CD4-positive, CD25-positive, alpha-beta regulatory T cell (primary cell): ENCODE measurements around the gene BMP2K. TPM values are rescaled to one million over a fixed set of nuclear protein-coding genes. Genes with fewer than 3 reads are reported as not detected.
"Not testable (repeated sequence)": the region's sequence is repeated elsewhere in the genome, so short reads cannot be mapped to it uniquely, and the experiment has no call there.

ENCODE experiments used
- ATAC-seq, 2 donors: fragments of 150-1000 bp; cut with Tn5 transposase; one replicate each; pipeline ENCODE4 v1.10.0; 2021; ENCODE audit warnings: low read depth in 2 of 2, moderate number of reproducible peaks in 2 of 2, moderate library complexity in 1 of 2
- DNase-seq, 3 donors: peaks; one replicate each; pipeline versions ENCODE4 v3.0.0 to v3.0.0-alpha.2; 2012 to 2022; ENCODE audit warnings: mixed read lengths in 1 of 3
- H3K27ac ChIP-seq: one replicate; pipeline ENCODE4 v1.7.0; 2013; ENCODE audit warnings: mild to moderate bottlenecking, low read length; ENCODE audit not compliant: insufficient read depth, poor library complexity, severe bottlenecking
- H3K27me3 ChIP-seq: one replicate; pipeline ENCODE4 v1.7.0; 2013; ENCODE audit warnings: low read length; ENCODE audit not compliant: control insufficient read depth, insufficient read depth
- H3K36me3 ChIP-seq: one replicate; pipeline ENCODE4 v1.7.0; 2013; ENCODE audit warnings: mild to moderate bottlenecking, low read length, moderate library complexity; ENCODE audit not compliant: control insufficient read depth, insufficient read depth
- H3K4me1 ChIP-seq: 2 replicates; pipeline ENCODE4 v1.7.0; 2013; ENCODE audit warnings: mild to moderate bottlenecking, low read length; ENCODE audit not compliant: insufficient read depth, control insufficient read depth, poor library complexity, severe bottlenecking
- H3K4me3 ChIP-seq: one replicate; pipeline ENCODE4 v1.7.0; 2013; ENCODE audit warnings: low read depth, mild to moderate bottlenecking, low read length, moderate library complexity
- H3K9me3 ChIP-seq, 2 experiments: 1 replicate in 1 of 2; 2 replicates in 1 of 2; pipeline ENCODE4 v1.7.0; 2013; ENCODE audit warnings: low read length in 2 of 2, mild to moderate bottlenecking in 1 of 2, moderate library complexity in 1 of 2; ENCODE audit not compliant: control insufficient read depth in 2 of 2
- H3K27ac Mint-ChIP-seq, 3 donors: one replicate each; pipeline ENCODE4 v1.8.0; 2020 to 2022; ENCODE audit warnings: mild to moderate bottlenecking in 3 of 3, mixed read lengths in 3 of 3, moderate library complexity in 2 of 3
- H3K27me3 Mint-ChIP-seq: one replicate; pipeline ENCODE4 v1.8.0; 2022; ENCODE audit warnings: mild to moderate bottlenecking, mixed read lengths
- H3K36me3 Mint-ChIP-seq: one replicate; pipeline ENCODE4 v1.8.0; 2020; ENCODE audit warnings: mixed read lengths
- H3K4me1 Mint-ChIP-seq, 4 donors: one replicate each; pipeline ENCODE4 v1.8.0; 2020 to 2022; ENCODE audit warnings: mixed read lengths in 4 of 4, mild to moderate bottlenecking in 1 of 4
- H3K4me3 Mint-ChIP-seq, 4 donors: one replicate each; pipeline ENCODE4 v1.8.0; 2020 to 2022; ENCODE audit warnings: mild to moderate bottlenecking in 4 of 4, mixed read lengths in 4 of 4, moderate library complexity in 3 of 4
- H3K9me3 Mint-ChIP-seq, 7 donors: one replicate each; pipeline ENCODE4 v1.8.0; 2020 to 2022; ENCODE audit warnings: mixed read lengths in 7 of 7, mild to moderate bottlenecking in 3 of 7, moderate library complexity in 2 of 7
- polyA plus RNA-seq, 4 donors: library from polyadenylated mRNA; unstranded; fragments of 300-500 nt; fragmentation: Illumina TruSeq; gene quantifications; one replicate each; pipeline ENCODE4 v1.2.3, GENCODE V29; 2021
- total RNA-seq: library from RNA; stranded (reverse); gene quantifications from one replicate; pipeline ENCODE4 v1.2.3, GENCODE V29; 2022

BMP2K gene
- total and polyA plus RNA-seq, 5 donors from 2014 or later: 1.2 to 7.8 (median 2.0) TPM

GRCh38 chr4:78846258-78846657 is 70.1 kb downstream of the BMP2K start:
- H3K4me3 ChIP-seq: no peak overlapping the region
- H3K36me3 ChIP-seq: peaks cover 6% of the 10 kb centered on the region
- H3K27me3 Mint-ChIP-seq: no peaks in the 10 kb centered on the region
- peaks cover 0 to 7% (median 2%) of the 10 kb centered on the region in 4 donors for H3K4me1 Mint-ChIP-seq
- H3K4me3 Mint-ChIP-seq: no peak overlapping the region
- H3K27ac ChIP-seq: no peak overlapping the region
- H3K4me1 ChIP-seq: no peaks in the 10 kb centered on the region
- H3K9me3 Mint-ChIP-seq: peaks cover 0 to 3% (median 0%) of the 10 kb centered on the region in 7 donors
- H3K9me3 ChIP-seq: no peaks in the 10 kb centered on the region
- H3K27me3 ChIP-seq: no peaks in the 10 kb centered on the region
- ATAC-seq (no peak), DNase-seq (no peak)
- no peak overlapping the region for H3K27ac Mint-ChIP-seq
- peaks cover 11% of the 10 kb centered on the region for H3K36me3 Mint-ChIP-seq

DNA sequence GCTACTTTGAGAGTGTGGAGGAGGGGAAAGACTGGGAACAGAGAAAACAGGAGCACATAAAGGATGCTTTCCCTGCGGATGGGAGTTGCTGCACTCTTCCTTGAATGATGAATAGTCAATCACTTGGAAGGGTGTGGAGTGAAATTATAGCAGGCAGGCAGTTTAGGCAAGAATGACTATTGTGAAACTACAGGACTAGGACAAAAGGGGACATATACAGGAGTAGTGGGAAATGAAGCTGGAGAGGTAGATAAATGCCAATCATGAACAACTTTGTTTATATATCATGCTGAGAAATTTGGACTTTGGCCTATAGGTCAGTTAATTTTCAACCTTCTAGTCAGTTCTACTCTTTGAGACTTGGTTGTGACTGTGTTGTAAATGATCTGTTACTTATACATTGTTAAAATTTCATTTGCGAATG is 86.2 kb downstream of the BMP2K start:
- no peaks in the 10 kb centered on the region for H3K4me1 ChIP-seq
- Mint-ChIP-seq H3K36me3 (peaks cover 7% of the 10 kb centered on the region), H3K4me1 (peaks cover 2 to 6% (median 3%) of the 10 kb centered on the region in 4 donors), H3K9me3 (no peaks in the 10 kb centered on the region), H3K27ac (no peak overlapping the region), H3K27me3 (no peaks in the 10 kb centered on the region), H3K4me3 (no peak overlapping the region)
- H3K4me3 ChIP-seq: no peak overlapping the region
- ATAC-seq (no peak), DNase-seq (no peak)
- no peaks in the 10 kb centered on the region for H3K27me3 ChIP-seq
- no peaks in the 10 kb centered on the region for H3K36me3 ChIP-seq
- H3K27ac ChIP-seq: no peak overlapping the region
- H3K9me3 ChIP-seq: no peaks in the 10 kb centered on the region

- Histone ChIP-seq H3K27ac (no peak overlapping the region), H3K9me3 (no peaks in the 10 kb centered on the region), H3K4me1 (no peaks in the 10 kb centered on the region), H3K4me3 (no peak overlapping the region), H3K36me3 (no peaks in the 10 kb centered on the region), H3K27me3 (no peaks in the 10 kb centered on the region)
- no peaks in the 10 kb centered on the region for H3K27me3 Mint-ChIP-seq
- H3K4me1 Mint-ChIP-seq: peaks cover 2 to 6% (median 3%) of the 10 kb centered on the region in 4 donors
- no peaks in the 10 kb centered on the region for H3K9me3 Mint-ChIP-seq
- DNase-seq: no peak
- no peak for ATAC-seq
- peaks cover 13% of the 10 kb centered on the region for H3K36me3 Mint-ChIP-seq
- no peak overlapping the region for H3K4me3 Mint-ChIP-seq
- no peak overlapping the region for H3K27ac Mint-ChIP-seq
Observed at GRCh38 chr4:78863254-78863869, 87.2 kb downstream of the BMP2K start.

GRCh38 chr4:78863991-78864390 is 87.8 kb downstream of the BMP2K start:
- Mint-ChIP-seq H3K9me3 (no peaks in the 10 kb centered on the region), H3K4me3 (no peak overlapping the region)
- DNase-seq: no peak

DNA sequence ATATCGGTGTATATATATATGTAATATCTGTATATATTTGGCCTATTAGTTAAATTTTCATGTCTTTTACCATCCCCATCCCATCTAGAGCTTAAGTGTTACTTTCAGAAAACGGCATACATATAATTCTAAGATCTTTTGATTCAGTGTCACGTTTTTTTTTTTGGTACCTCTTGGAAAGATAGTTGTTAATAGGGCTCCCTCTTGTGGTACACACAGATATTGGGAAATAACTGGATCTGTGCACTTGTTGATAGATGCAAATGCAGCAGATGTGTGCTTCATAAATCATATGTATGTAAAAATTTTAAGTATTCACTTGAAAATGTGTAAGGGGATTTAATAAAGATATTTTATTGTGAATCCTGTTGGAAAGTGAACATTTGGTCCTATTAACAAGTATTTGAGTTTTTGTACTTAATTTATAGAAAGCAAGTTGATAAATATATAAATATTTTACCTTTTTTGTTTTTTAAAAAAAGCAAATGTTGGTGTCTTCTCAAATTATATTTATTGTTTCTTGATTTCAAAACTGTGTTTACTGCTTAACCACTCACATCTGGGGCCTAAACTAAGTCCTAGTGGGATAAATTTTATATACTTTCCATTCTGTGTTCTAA is 88.4 kb downstream of the BMP2K start:
- Mint-ChIP-seq H3K36me3 (peaks cover 16% of the 10 kb centered on the region), H3K27ac (no peak overlapping the region), H3K27me3 (no peaks in the 10 kb centered on the region), H3K4me3 (no peak overlapping the region), H3K9me3 (no peaks in the 10 kb centered on the region), H3K4me1 (peaks cover 2 to 6% (median 3%) of the 10 kb centered on the region in 4 donors)
- no peak overlapping the region for H3K4me3 ChIP-seq
- no peaks in the 10 kb centered on the region for H3K27me3 ChIP-seq
- H3K4me1 ChIP-seq: no peaks in the 10 kb centered on the region
- ATAC-seq (peak in 1 of 2 donors; percentile 45), DNase-seq (peak in 2 of 3 donors; percentile 71 to 86)
- H3K27ac ChIP-seq: no peak overlapping the region
- H3K9me3 ChIP-seq: no peaks in the 10 kb centered on the region
- no peaks in the 10 kb centered on the region for H3K36me3 ChIP-seq

More at GRCh38 chr4:78863991-78864390, 87.8 kb downstream of the BMP2K start:
- Mint-ChIP-seq H3K4me1 (peaks cover 2 to 6% (median 3%) of the 10 kb centered on the region in 4 donors), H3K27me3 (no peaks in the 10 kb centered on the region), H3K27ac (no peak overlapping the region), H3K36me3 (peaks cover 18% of the 10 kb centered on the region)
- Histone ChIP-seq H3K36me3 (no peaks in the 10 kb centered on the region), H3K9me3 (no peaks in the 10 kb centered on the region), H3K4me1 (no peaks in the 10 kb centered on the region), H3K4me3 (no peak overlapping the region), H3K27ac (no peak overlapping the region), H3K27me3 (no peaks in the 10 kb centered on the region)
- ATAC-seq: no peak

DNA sequence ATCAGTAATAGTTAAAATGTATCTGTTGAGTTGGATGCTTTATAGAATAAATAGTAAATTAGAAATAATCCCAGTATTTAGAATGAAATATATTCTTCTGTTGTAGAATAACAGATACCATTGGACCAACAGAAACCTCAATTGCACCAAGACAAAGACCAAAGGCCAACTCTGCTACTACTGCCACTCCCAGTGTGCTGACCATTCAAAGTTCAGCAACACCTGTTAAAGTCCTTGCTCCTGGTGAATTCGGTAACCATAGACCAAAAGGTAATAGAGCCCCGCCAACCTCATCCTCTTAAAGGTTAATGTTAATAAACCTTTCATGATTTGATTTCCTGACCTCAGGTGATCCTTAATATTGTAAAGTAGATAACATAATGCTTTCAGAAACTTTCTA is 89.3 kb downstream of the BMP2K start:
- Histone ChIP-seq H3K9me3 (no peaks in the 10 kb centered on the region), H3K27ac (no peak overlapping the region), H3K4me3 (no peak overlapping the region), H3K27me3 (no peaks in the 10 kb centered on the region), H3K36me3 (no peaks in the 10 kb centered on the region), H3K4me1 (no peaks in the 10 kb centered on the region)
- Mint-ChIP-seq H3K9me3 (no peaks in the 10 kb centered on the region), H3K27ac (no peak overlapping the region), H3K27me3 (no peaks in the 10 kb centered on the region), H3K4me3 (no peak overlapping the region), H3K4me1 (peaks cover 2 to 6% (median 3%) of the 10 kb centered on the region in 4 donors), H3K36me3 (peaks cover 11% of the 10 kb centered on the region)
- ATAC-seq (no peak), DNase-seq (no peak)

- not testable (repeated sequence) for H3K9me3 ChIP-seq, H3K4me3 ChIP-seq, H3K4me3 Mint-ChIP-seq, H3K9me3 Mint-ChIP-seq, H3K27me3 Mint-ChIP-seq, DNase-seq, H3K27ac ChIP-seq, H3K4me1 ChIP-seq, H3K27me3 ChIP-seq, H3K27ac Mint-ChIP-seq, H3K4me1 Mint-ChIP-seq, ATAC-seq
- H3K36me3 Mint-ChIP-seq: peaks cover 32% of the 10 kb centered on the region
- H3K36me3 ChIP-seq: peaks cover 13% of the 10 kb centered on the region
Observed at GRCh38 chr4:78868712-78869111, 92.6 kb downstream of the BMP2K start.

DNA sequence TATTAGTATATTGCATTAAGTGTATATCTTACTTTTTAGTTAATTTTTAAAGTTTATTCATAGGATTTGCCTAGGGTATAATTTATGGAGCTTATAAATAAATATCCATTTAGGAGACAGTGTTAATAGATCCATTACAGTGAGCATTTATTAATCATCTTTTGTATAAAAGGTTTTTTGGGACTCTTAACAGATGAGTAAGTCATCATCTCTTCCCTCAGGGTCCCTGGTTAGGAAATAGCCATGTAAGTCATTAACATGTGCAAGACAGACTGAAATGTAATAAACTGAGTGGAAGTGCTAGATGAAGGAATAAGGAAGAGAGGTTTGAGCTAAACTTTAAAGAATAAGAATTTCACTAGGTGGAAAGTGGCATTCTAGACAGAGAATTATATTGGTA is 93.9 kb downstream of the BMP2K start:
- no peak for ATAC-seq
- H3K36me3 Mint-ChIP-seq: peaks cover 35% of the 10 kb centered on the region
- H3K27ac Mint-ChIP-seq: no peak overlapping the region

More for the DNA sequence above, 93.9 kb downstream of the BMP2K start:
- DNase-seq: no peak
- Histone ChIP-seq H3K27ac (no peak overlapping the region), H3K36me3 (peaks cover 13% of the 10 kb centered on the region), H3K4me3 (no peak overlapping the region), H3K27me3 (no peaks in the 10 kb centered on the region), H3K4me1 (no peaks in the 10 kb centered on the region), H3K9me3 (no peaks in the 10 kb centered on the region)
- Mint-ChIP-seq H3K27me3 (no peaks in the 10 kb centered on the region), H3K4me1 (no peaks in the 10 kb centered on the region), H3K4me3 (no peak overlapping the region), H3K9me3 (no peaks in the 10 kb centered on the region)
